Tibial nerve (tissue), 4 donors: Measurements from ENCODE around the gene CLIC1. TPM values are rescaled to one million over a fixed set of nuclear protein-coding genes. Genes with fewer than 3 reads are reported as not detected.

Experiments used
- DNase-seq, 2 donors: peaks; one replicate each; pipeline ENCODE4 v3.0.0-alpha.2; 2019; ENCODE audit warnings: low spot score in 2 of 2
- H3K27ac ChIP-seq, 4 donors: fragments of 200-600 bp; sonication (generic) in 3 of 4; one replicate each; pipeline ENCODE4 v1.5.1; 2017 to 2019; ENCODE audit warnings: mild to moderate bottlenecking in 1 of 4
- H3K27me3 ChIP-seq, 2 donors: fragments of 200-600 bp; sonication (generic) in 1 of 2; one replicate each; pipeline versions ENCODE4 v1.5.1 to v1.6.0; 2017 to 2019
- H3K36me3 ChIP-seq, 3 donors: fragments of 200-600 bp; sonication (generic); one replicate each; pipeline ENCODE4 v1.5.1; 2018 to 2019
- H3K4me1 ChIP-seq, 4 donors: fragments of 200-600 bp; sonication (generic) in 3 of 4; one replicate each; pipeline ENCODE4 v1.5.1; 2017 to 2019
- H3K4me3 ChIP-seq, 4 donors: fragments of 200-600 bp; sonication (generic) in 3 of 4; one replicate each; pipeline ENCODE4 v1.5.1; 2017 to 2019; ENCODE audit warnings: mild to moderate bottlenecking in 1 of 4, moderate library complexity in 1 of 4
- H3K9me3 ChIP-seq, 4 donors: fragments of 200-600 bp; sonication (generic) in 3 of 4; one replicate each; pipeline ENCODE4 v1.5.1; 2017 to 2019
- EP300 ChIP-seq, 2 donors: sonication (generic); formaldehyde crosslinking; IDR thresholded peaks; one replicate each; pipeline ENCODE4 v1.6.1; 2017; ENCODE audit warnings: antibody characterized with exemption in 2 of 2, mild to moderate bottlenecking in 1 of 2
- POLR2A ChIP-seq, 2 donors: fragments of 450-650 bp; IDR thresholded peaks; one replicate each; pipeline ENCODE4 v1.6.1; 2017; ENCODE audit warnings: antibody characterized with exemption in 2 of 2, mild to moderate bottlenecking in 2 of 2, moderate library complexity in 2 of 2
- WGBS, 2 donors: methylation state at CpG; one replicate each; pipeline ENCODE4 v1.1.5; 2018; 5-methylcytosine and 5-hydroxymethylcytosine counted together
- total RNA-seq, 4 donors: library from RNA; depleted of rRNA; stranded (reverse); fragments of >200 nt; gene quantifications; one replicate each; pipeline ENCODE4 v1.1.0, GENCODE V29; 2016
- TF ChIP-seq, protein P1 (sequence below), 5 experiments: fragments of 200-600 bp in 3 of 5; fragments of 450-650 bp in 2 of 5; sonication (generic) in 3 of 5; IDR thresholded peaks; one replicate each; pipeline ENCODE4 v1.5.1; 2016 to 2019; ENCODE audit warnings: antibody characterized with exemption in 5 of 5, mild to moderate bottlenecking in 3 of 5, moderate library complexity in 2 of 5

CLIC1 gene
- total RNA-seq, 4 donors from 2014 or later: 216 to 341 (median 246) TPM

DNA sequence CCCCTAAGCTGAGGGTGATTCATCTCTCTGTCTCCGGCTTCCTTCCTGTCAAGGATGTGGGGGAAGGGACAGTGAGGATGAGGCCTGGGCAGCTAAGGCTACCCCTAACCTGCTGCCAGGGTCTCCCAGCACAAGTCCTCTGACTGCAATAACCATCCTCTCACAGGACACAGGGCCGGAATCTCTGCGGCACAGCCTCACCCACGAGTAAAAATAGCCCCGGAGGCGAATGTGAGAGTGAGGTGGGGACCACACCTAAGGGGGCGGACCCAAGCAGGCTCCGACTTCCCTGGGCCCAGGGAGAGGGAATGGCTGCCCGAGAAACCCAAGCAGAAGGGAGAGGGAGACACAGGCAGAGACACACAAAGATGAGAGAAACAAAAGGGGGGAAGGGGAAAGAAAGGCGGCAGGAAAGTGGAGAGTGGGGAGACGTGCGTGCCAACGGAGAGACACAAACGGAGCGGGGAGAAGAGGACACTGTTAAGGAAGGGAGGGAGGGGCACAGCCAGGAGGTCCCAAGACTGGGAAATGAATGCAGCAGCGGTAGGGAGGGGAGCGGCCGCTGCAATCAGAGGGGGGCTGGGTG is 1.4 kb downstream of the CLIC1 start:
- WGBS, 2 donors: 1 to 2% methylated on average over 18 of the region's 18 CpGs

DNA sequence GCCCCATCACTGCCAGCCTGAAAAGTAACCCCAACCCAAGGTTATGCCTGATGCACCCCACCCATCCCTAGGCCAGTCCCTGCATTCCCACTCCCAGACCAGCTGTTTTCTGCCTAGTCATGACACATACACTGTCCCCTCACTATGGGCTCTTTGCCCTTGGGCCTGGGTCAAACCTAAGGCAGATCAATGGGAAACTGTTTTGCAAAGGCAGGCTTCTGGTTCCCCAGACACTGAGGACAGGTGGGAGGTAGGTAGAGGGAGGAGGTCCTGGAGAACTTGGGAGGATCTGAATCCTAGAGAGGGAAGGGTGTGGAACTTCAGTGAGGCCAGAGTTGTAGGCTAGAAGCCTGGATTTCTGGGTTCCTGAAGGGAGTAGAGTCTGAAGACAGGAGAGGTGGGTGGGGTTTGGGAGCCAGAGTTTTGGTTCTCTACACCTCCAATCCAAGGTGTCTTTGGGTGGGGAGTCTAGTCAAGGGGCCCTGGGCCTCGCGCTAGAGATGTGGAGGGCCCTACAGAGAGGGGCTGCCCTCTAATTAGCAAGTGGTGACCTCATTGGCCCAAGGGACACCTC is 2.0 kb downstream of the CLIC1 start:
- WGBS, 2 donors: 11 to 19% methylated on average over 2 of the region's 2 CpGs
- no peaks in the 10 kb centered on the region for H3K9me3 ChIP-seq
- H3K27ac ChIP-seq: peak overlapping the region; percentile 89 to 94 (median 92)
- no peak for DNase-seq
- peaks cover 0 to 68% (median 37%) of the 10 kb centered on the region in 4 donors for H3K4me1 ChIP-seq
- H3K4me3 ChIP-seq: peak overlapping the region; percentile 64 to 76 (median 64)
- H3K27me3 ChIP-seq: no peaks in the 10 kb centered on the region
- peaks cover 0 to 35% (median 4%) of the 10 kb centered on the region in 3 donors for H3K36me3 ChIP-seq
- TF ChIP-seq POLR2A (IDR thresholded peaks at IDR 0.05) (no peak), EP300 (IDR thresholded peaks at IDR 0.05) (no peak)
- TF ChIP-seq, protein P1, sequence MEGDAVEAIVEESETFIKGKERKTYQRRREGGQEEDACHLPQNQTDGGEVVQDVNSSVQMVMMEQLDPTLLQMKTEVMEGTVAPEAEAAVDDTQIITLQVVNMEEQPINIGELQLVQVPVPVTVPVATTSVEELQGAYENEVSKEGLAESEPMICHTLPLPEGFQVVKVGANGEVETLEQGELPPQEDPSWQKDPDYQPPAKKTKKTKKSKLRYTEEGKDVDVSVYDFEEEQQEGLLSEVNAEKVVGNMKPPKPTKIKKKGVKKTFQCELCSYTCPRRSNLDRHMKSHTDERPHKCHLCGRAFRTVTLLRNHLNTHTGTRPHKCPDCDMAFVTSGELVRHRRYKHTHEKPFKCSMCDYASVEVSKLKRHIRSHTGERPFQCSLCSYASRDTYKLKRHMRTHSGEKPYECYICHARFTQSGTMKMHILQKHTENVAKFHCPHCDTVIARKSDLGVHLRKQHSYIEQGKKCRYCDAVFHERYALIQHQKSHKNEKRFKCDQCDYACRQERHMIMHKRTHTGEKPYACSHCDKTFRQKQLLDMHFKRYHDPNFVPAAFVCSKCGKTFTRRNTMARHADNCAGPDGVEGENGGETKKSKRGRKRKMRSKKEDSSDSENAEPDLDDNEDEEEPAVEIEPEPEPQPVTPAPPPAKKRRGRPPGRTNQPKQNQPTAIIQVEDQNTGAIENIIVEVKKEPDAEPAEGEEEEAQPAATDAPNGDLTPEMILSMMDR (IDR thresholded peaks at IDR 0.05): no peak

More for the DNA sequence above, 1.4 kb downstream of the CLIC1 start:
- Histone ChIP-seq H3K9me3 (no peaks in the 10 kb centered on the region), H3K4me3 (peak overlapping the region; percentile 64 to 76 (median 64)), H3K36me3 (peaks cover 0 to 35% (median 4%) of the 10 kb centered on the region in 3 donors), H3K4me1 (peaks cover 0 to 71% (median 38%) of the 10 kb centered on the region in 4 donors), H3K27me3 (no peaks in the 10 kb centered on the region), H3K27ac (peak overlapping the region; percentile 89 to 94 (median 92))
- TF ChIP-seq POLR2A (IDR thresholded peaks at IDR 0.05) (peak; percentile 2 to 48), EP300 (IDR thresholded peaks at IDR 0.05) (peak in 1 of 2 donors; percentile 58)
- TF ChIP-seq, protein P1 (IDR thresholded peaks at IDR 0.05): no peak
- peak in 1 of 2 donors; percentile 36 for DNase-seq

DNA sequence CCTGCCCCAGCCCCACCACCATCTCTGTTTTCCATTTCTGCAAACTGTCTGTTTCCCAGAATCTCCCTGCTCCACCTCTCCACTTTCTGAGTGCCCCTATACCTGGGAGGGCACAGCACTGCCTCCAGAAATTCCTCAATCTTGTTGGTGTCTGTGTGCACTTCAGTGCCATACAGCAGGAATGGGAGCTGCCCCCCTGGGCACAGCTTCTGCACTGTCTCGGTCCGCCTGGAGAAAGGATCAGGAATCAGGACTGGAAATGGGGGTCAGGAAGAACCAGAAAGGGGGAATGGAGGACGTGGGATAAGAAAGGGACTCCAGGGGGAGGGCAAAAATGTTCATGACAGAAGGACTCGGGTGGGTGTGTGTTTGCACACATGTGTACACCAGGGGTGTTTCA is 2.6 kb downstream of the CLIC1 start:
- Histone ChIP-seq H3K4me3 (peak overlapping the region in 1 of 4 donors; percentile 64), H3K27me3 (no peaks in the 10 kb centered on the region), H3K9me3 (no peaks in the 10 kb centered on the region), H3K36me3 (peaks cover 0 to 35% (median 4%) of the 10 kb centered on the region in 3 donors), H3K4me1 (peaks cover 0 to 66% (median 35%) of the 10 kb centered on the region in 4 donors), H3K27ac (peak overlapping the region in 3 of 4 donors; percentile 91 to 94 (median 93))
- no peak for DNase-seq
- no peak for TF ChIP-seq EP300 (IDR thresholded peaks at IDR 0.05)
- TF ChIP-seq, protein P1 (IDR thresholded peaks at IDR 0.05): no peak
- TF ChIP-seq POLR2A (IDR thresholded peaks at IDR 0.05): no peak
- 79 to 86% methylated on average over 4 of the region's 4 CpGs for WGBS, 2 donors

DNA sequence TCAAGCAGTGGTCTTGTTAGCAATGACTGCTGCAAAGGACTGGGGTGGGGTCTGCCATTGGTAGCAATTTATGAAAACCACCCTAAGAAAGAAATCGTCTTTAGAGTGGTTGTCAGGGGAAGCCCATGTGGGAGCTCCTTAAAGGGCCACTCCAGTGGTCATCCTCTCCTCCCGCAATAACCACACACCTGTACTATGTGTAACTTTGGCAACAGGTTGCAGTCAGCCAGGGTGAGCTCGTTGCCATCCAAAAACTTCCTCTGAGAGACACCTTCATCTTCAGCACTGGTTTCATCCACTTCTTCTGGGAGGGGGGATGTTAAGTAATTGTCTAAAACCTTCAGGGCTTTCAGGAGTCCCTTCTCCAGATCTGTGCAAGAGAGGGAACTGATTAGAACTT is 4.3 kb downstream of the CLIC1 start:
- Histone ChIP-seq H3K4me3 (no peak overlapping the region), H3K36me3 (peaks cover 0 to 45% (median 4%) of the 10 kb centered on the region in 3 donors), H3K27ac (no peak overlapping the region), H3K9me3 (no peaks in the 10 kb centered on the region), H3K4me1 (peaks cover 0 to 66% (median 33%) of the 10 kb centered on the region in 4 donors), H3K27me3 (no peaks in the 10 kb centered on the region)
- DNase-seq: no peak
- TF ChIP-seq POLR2A (IDR thresholded peaks at IDR 0.05): no peak
- TF ChIP-seq EP300 (IDR thresholded peaks at IDR 0.05): no peak
- TF ChIP-seq, protein P1 (IDR thresholded peaks at IDR 0.05): no peak
- 73% methylated on average over 3 of the region's 3 CpGs for WGBS, 2 donors

DNA sequence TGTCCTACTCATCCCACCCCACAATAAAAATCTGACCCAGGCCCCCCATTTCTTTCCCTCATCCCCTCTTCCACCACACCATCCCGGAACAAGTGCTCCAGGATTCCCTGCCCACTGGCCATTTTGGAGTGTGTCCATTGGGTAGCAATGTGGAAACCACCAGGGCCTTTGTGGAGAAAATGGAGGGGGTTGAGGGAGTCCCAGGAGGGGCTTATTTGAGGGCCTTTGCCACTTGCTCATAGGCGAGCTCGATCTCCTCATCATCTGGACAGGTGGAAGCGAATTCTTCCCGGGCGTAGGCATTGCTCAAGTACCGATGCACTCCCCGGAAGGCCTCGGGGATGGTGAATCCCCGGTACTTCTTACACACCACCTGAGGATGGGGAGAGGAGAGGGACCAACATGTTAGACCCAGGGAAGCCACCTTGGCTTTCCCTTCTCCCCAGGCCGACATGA is 5.7 kb downstream of the CLIC1 start:
- Histone ChIP-seq H3K27ac (peak overlapping the region; percentile 92 to 100 (median 98)), H3K4me3 (peak overlapping the region in 2 of 4 donors; percentile 92 to 97), H3K4me1 (peaks cover 0 to 70% (median 27%) of the 10 kb centered on the region in 4 donors), H3K27me3 (no peaks in the 10 kb centered on the region), H3K36me3 (peaks cover 0 to 59% (median 4%) of the 10 kb centered on the region in 3 donors), H3K9me3 (no peaks in the 10 kb centered on the region)
- 85 to 87% methylated on average over 11 of the region's 11 CpGs for WGBS, 2 donors
- DNase-seq: no peak
- TF ChIP-seq EP300 (IDR thresholded peaks at IDR 0.05) (no peak), POLR2A (IDR thresholded peaks at IDR 0.05) (no peak)
